GM10847 (cell line): Measurements from ENCODE around the gene FAM163A.

Source experiments
- POLR2A ChIP-seq: IDR thresholded peaks from 2 replicates; pipeline ENCODE4 v1.6.1; 2011; ENCODE audit not compliant: insufficient read length; ENCODE audit errors: extremely low read depth

Gene FAM163A

GRCh38 chr1:179831852-179832699, 89.0 kb downstream of the FAM163A start:
- TF ChIP-seq POLR2A = no peak

DNA sequence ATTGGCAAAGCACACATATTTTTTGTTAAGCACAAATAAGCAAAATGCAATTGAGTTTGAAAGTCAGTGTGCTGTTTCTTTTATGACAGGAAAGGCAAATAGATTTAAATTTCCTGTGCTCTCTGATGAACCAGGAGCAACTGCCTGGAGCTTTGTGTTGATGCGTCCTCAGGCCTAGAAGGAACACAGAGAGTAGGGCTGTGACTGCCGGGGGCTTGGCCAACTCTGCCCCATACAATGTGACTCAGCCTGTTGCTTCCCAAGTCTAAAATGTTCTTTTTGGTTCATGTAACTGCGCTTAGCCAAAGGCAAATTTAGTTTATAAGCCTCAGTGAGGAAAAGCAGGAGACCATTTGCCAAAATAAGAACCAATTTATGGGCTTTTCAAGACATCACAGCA, 97.0 kb downstream of the FAM163A start:
- TF ChIP-seq POLR2A = no peak

DNA sequence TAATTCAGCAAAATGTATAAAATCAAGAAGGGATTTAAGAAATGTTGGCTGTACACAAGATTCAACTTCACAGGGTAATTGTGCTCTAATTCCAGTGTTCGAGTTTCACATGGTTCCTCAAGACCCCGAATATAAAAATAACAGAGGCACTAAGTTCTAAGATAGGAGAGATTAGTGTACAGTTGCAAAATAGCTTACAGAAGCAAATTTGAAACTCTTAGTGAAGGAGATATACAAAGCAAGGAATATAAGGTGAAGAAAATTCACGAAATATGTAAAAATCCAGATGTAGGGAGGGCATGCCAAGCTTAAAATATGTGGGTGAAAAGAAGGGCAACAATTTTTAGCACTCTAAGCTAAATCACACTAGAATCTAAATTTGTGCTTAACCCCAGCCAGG, 105.1 kb downstream of the FAM163A start:
- no peak for TF ChIP-seq POLR2A

GRCh38 chr1:179853102-179853501, 110.0 kb downstream of the FAM163A start:
- no peak for TF ChIP-seq POLR2A

- TF ChIP-seq POLR2A = no peak
Measured at GRCh38 chr1:179856296-179856695, 113.2 kb downstream of the FAM163A start.

- TF ChIP-seq POLR2A = no peak
Measured at GRCh38 chr1:179857009-179857408, 113.9 kb downstream of the FAM163A start.

DNA sequence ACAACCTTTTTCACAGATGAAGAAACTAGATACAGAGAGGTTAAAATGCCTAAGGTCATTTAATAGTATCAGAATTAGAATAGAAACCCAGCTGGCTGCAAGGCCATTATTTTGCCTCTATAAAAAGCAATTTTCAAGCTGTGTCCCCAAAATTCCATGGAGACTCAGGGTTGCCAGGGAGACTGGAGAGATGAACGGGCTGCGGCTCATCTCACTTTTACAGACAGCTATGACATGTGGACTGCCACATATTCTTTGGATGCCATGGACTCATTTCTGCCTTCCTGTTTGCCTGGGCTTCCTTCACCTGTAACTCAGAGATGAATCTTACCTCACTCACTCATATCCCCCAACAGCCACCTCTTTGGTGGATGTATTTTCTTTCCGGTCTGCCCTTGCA, 117.6 kb downstream of the FAM163A start:
- TF ChIP-seq POLR2A = no peak

DNA sequence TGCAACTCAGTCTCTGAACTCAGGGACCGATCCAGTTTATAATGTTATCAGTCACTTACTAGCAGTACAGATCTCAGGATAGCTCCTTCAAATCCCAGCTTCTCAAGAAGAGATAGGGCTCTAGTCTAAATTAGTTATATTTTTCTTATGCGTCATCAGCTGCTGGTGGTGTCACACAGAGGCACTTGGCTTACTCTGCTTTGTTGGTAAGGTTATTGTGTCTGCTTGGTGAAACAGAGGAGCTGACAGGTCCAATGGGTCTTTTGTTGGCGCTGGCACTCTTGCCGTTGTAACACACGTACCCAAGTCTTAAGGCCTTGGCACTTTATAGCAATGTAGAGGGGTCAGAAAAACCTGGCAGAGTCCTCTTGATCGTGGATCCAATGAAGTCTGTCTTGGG, 122.3 kb downstream of the FAM163A start:
- TF ChIP-seq POLR2A = no peak
